OCI-LY3 (cell line): ENCODE data around the gene CAPN7.

Experiments
- EZH2phosphoT487 ChIP-seq: fragments of 200-600 bp; shearing (Covaris generic); IDR thresholded peaks from 2 replicates; pipeline ENCODE4 v1.6.1; 2018; ENCODE audit warnings: antibody characterized with exemption, mixed run types, low read depth
- TF ChIP-seq, protein P1 (sequence below): fragments of 200-600, 300-600 bp; sonication (generic); IDR thresholded peaks from 2 replicates; pipeline ENCODE4 v1.5.1; 2014; ENCODE audit warnings: antibody characterized with exemption, low read length, low read depth

DNA sequence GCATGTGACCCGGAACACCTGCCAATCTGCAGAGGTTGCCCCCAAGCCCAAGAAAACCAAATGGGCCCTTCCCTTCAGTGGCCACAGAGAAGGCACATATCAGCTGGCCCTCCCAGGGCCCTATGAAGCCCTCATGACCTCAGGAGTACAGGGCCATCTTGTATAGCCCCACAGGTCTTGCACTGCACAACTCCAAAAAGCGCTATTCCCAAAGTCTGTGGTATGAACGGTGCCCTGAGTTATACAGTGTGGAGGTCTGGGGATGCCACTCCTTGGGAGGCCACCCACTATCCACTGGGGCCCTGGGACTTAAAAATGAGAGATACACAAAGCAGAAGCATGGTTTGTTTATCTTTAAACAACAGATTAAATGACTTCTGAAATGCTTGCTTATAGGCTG is 61.5 kb downstream of the CAPN7 start:
- TF ChIP-seq, protein P1, sequence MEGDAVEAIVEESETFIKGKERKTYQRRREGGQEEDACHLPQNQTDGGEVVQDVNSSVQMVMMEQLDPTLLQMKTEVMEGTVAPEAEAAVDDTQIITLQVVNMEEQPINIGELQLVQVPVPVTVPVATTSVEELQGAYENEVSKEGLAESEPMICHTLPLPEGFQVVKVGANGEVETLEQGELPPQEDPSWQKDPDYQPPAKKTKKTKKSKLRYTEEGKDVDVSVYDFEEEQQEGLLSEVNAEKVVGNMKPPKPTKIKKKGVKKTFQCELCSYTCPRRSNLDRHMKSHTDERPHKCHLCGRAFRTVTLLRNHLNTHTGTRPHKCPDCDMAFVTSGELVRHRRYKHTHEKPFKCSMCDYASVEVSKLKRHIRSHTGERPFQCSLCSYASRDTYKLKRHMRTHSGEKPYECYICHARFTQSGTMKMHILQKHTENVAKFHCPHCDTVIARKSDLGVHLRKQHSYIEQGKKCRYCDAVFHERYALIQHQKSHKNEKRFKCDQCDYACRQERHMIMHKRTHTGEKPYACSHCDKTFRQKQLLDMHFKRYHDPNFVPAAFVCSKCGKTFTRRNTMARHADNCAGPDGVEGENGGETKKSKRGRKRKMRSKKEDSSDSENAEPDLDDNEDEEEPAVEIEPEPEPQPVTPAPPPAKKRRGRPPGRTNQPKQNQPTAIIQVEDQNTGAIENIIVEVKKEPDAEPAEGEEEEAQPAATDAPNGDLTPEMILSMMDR = no peak
- no peak for TF ChIP-seq EZH2phosphoT487
